ENCODE data around the gene TFAP2B. TPM values are rescaled to one million over a fixed set of nuclear protein-coding genes. Genes with fewer than 3 reads are reported as not detected.

Gene TFAP2B
- total RNA-seq, 1 experiment from 2014 or later, result not detected

GRCh38 chr6:50853939-50854338 is 35.3 kb downstream of the TFAP2B start:
- H3K27ac ChIP-seq (ENCODE audit: low read length), result no peak overlapping the region
- H3K9me3 ChIP-seq (ENCODE audit: low read length), result peaks cover 7% of the 10 kb centered on the region

DNA sequence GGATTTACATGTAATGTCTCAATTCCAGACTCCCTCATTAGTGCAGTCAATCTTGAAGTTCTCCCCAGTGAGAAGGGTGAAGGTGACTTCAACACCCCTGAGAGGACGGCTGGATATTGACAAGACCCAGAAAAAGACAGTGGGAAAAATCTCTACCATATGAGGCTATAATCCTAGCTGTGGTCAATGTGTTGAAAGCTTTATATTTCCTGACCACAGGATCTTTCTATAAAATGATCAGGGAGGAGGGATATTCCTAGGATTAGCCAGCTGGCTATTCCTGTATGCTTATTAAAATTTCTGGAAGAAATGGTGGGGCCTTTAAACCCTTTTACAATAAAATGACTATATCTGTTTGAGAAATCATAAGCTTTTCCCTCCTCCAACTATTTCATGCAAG is 43.0 kb downstream of the TFAP2B start:
- H3K4me2 ChIP-seq (ENCODE audit: low read depth, low read length, poor library complexity, severe bottlenecking), result no peak overlapping the region
- H3K36me3 ChIP-seq (ENCODE audit: insufficient read depth, low read length), result no peaks in the 10 kb centered on the region
- H3K4me1 ChIP-seq (ENCODE audit: low read length), result no peaks in the 10 kb centered on the region
- H3K79me2 ChIP-seq (ENCODE audit: low read length), result no peaks in the 10 kb centered on the region
- no peak for DNase-seq
- no peaks in the 10 kb centered on the region; the same call in 1 of the 2 replicates for H3K9me3 ChIP-seq (ENCODE audit: low read length)
- no peaks in the 10 kb centered on the region for H3K9me2 ChIP-seq (replicated peaks; ENCODE audit: insufficient read depth, low read length)
- no peaks in the 10 kb centered on the region for H4K20me1 ChIP-seq (ENCODE audit: insufficient read depth, low read depth, low read length)
- H2AFZ ChIP-seq (ENCODE audit: low read length), result no peak overlapping the region
- no peak overlapping the region for H3K27ac ChIP-seq (ENCODE audit: low read length)
- no peak overlapping the region for H3K9ac ChIP-seq (ENCODE audit: low read length)
- no peaks in the 10 kb centered on the region for H3K27me3 ChIP-seq (ENCODE audit: low read length)
- no peak overlapping the region for H3K4me3 ChIP-seq (ENCODE audit: low read length)

More at GRCh38 chr6:50853939-50854338, 35.3 kb downstream of the TFAP2B start:
- Histone ChIP-seq H3K79me2 (ENCODE audit: low read length) (no peaks in the 10 kb centered on the region), H4K20me1 (ENCODE audit: insufficient read depth, low read depth, low read length) (no peaks in the 10 kb centered on the region), H3K9me2 (replicated peaks; ENCODE audit: insufficient read depth, low read length) (no peaks in the 10 kb centered on the region), H3K27me3 (ENCODE audit: low read length) (no peaks in the 10 kb centered on the region), H3K36me3 (ENCODE audit: insufficient read depth, low read length) (no peaks in the 10 kb centered on the region), H3K4me2 (ENCODE audit: low read depth, low read length, poor library complexity, severe bottlenecking) (no peak overlapping the region), H3K4me1 (ENCODE audit: low read length) (no peaks in the 10 kb centered on the region), H3K9ac (ENCODE audit: low read length) (no peak overlapping the region), H2AFZ (ENCODE audit: low read length) (no peak overlapping the region), H3K4me3 (ENCODE audit: low read length) (no peak overlapping the region)
- DNase-seq, result no peak

GRCh38 chr6:50862176-50862575 is 43.5 kb downstream of the TFAP2B start:
- Histone ChIP-seq H3K9me2 (replicated peaks; ENCODE audit: insufficient read depth, low read length) (no peaks in the 10 kb centered on the region), H3K9ac (ENCODE audit: low read length) (no peak overlapping the region), H3K27me3 (ENCODE audit: low read length) (no peaks in the 10 kb centered on the region), H3K4me2 (ENCODE audit: low read depth, low read length, poor library complexity, severe bottlenecking) (no peak overlapping the region), H3K36me3 (ENCODE audit: insufficient read depth, low read length) (no peaks in the 10 kb centered on the region), H3K27ac (ENCODE audit: low read length) (no peak overlapping the region), H3K4me1 (ENCODE audit: low read length) (no peaks in the 10 kb centered on the region), H4K20me1 (ENCODE audit: insufficient read depth, low read depth, low read length) (no peaks in the 10 kb centered on the region), H2AFZ (ENCODE audit: low read length) (no peak overlapping the region), H3K79me2 (ENCODE audit: low read length) (no peaks in the 10 kb centered on the region), H3K9me3 (ENCODE audit: low read length) (no peaks in the 10 kb centered on the region; the same call in 1 of the 2 replicates), H3K4me3 (ENCODE audit: low read length) (no peak overlapping the region)
- no peak for DNase-seq

DNA sequence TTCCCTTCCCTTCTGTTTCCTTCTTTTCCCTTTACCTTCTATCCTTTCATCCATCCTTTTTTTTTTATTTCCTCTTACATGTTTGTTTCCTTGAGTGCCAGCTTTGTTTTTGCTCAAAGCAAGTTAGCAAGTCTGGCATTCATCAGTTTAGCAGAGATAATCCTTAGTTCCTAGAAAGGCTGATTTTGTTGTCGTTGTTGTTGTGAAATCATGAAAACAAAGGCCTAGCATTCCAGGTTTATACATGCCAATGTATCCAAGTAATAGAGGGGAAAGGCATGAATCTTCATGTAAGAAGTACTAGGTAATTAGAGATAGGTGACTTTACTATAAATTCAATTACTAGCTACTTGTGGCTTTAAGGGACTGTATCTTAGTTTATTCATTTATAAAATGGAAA is 45.9 kb downstream of the TFAP2B start:
- H3K27me3 ChIP-seq (ENCODE audit: low read length), result no peaks in the 10 kb centered on the region
- no peak overlapping the region for H2AFZ ChIP-seq (ENCODE audit: low read length)
- H3K79me2 ChIP-seq (ENCODE audit: low read length), result no peaks in the 10 kb centered on the region
- H3K4me2 ChIP-seq (ENCODE audit: low read depth, low read length, poor library complexity, severe bottlenecking), result no peak overlapping the region
- no peak overlapping the region for H3K4me3 ChIP-seq (ENCODE audit: low read length)
- no peak for DNase-seq
- H3K9me3 ChIP-seq (ENCODE audit: low read length), result no peaks in the 10 kb centered on the region; the same call in 1 of the 2 replicates
- H3K9me2 ChIP-seq (replicated peaks; ENCODE audit: insufficient read depth, low read length), result no peaks in the 10 kb centered on the region
- no peaks in the 10 kb centered on the region for H4K20me1 ChIP-seq (ENCODE audit: insufficient read depth, low read depth, low read length)
- H3K27ac ChIP-seq (ENCODE audit: low read length), result no peak overlapping the region
- no peaks in the 10 kb centered on the region for H3K36me3 ChIP-seq (ENCODE audit: insufficient read depth, low read length)
- no peak overlapping the region for H3K9ac ChIP-seq (ENCODE audit: low read length)
- H3K4me1 ChIP-seq (ENCODE audit: low read length), result no peaks in the 10 kb centered on the region

DNA sequence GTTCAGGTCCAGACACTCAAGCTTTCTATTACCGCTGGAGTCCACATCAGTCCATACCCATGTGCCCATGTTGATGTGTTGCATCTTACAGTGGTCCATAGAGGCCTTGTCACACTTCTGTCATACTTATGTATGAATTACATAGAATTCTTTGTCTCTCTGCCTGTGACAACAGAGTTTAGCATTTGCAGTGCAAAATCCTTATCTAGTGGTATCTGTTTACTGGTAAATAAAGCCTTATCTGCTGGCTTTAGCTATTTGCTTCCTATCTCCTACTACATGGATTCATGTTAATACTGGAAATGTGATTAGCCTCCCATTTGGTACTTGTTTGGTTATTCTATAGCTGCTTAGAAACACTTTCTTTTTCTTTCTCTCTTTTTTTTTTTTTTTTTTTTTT is 49.8 kb downstream of the TFAP2B start:
- no peak overlapping the region for H3K4me2 ChIP-seq (ENCODE audit: low read depth, low read length, poor library complexity, severe bottlenecking)
- no peak for DNase-seq
- H3K9me2 ChIP-seq (replicated peaks; ENCODE audit: insufficient read depth, low read length), result no peaks in the 10 kb centered on the region
- H3K27me3 ChIP-seq (ENCODE audit: low read length), result no peaks in the 10 kb centered on the region
- no peaks in the 10 kb centered on the region for H4K20me1 ChIP-seq (ENCODE audit: insufficient read depth, low read depth, low read length)
- no peak overlapping the region for H3K9ac ChIP-seq (ENCODE audit: low read length)
- H3K27ac ChIP-seq (ENCODE audit: low read length), result no peak overlapping the region
- no peak overlapping the region for H3K4me3 ChIP-seq (ENCODE audit: low read length)
- no peaks in the 10 kb centered on the region for H3K4me1 ChIP-seq (ENCODE audit: low read length)
- H3K36me3 ChIP-seq (ENCODE audit: insufficient read depth, low read length), result no peaks in the 10 kb centered on the region
- H2AFZ ChIP-seq (ENCODE audit: low read length), result no peak overlapping the region
- no peaks in the 10 kb centered on the region; the same call in 1 of the 2 replicates for H3K9me3 ChIP-seq (ENCODE audit: low read length)
- H3K79me2 ChIP-seq (ENCODE audit: low read length), result no peaks in the 10 kb centered on the region

DNA sequence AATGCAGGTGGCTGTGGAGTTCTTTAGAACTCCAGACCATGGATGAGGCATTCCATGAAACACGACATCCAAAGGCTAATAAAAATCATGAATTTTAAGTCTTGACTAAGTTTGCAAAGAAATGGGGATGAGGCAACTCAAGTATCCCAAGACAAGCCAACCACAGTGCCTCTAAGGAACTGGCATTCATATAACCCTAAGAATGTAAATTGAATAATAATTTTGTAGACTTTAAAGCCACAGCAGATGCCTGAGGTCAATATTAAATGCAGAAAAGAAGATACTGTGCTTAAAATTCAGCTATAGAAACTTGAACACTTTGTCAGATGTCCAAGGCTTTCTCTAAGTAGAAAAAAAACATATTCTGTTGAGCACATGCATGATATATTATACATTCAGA is 54.5 kb downstream of the TFAP2B start:
- H4K20me1 ChIP-seq (ENCODE audit: insufficient read depth, low read depth, low read length), result no peaks in the 10 kb centered on the region
- H3K4me3 ChIP-seq (ENCODE audit: low read length), result no peak overlapping the region
- H3K27ac ChIP-seq (ENCODE audit: low read length), result no peak overlapping the region
- H2AFZ ChIP-seq (ENCODE audit: low read length), result no peak overlapping the region
- H3K4me2 ChIP-seq (ENCODE audit: low read depth, low read length, poor library complexity, severe bottlenecking), result no peak overlapping the region
- H3K4me1 ChIP-seq (ENCODE audit: low read length), result no peaks in the 10 kb centered on the region
- no peak overlapping the region for H3K9ac ChIP-seq (ENCODE audit: low read length)
- H3K79me2 ChIP-seq (ENCODE audit: low read length), result no peaks in the 10 kb centered on the region
- no peak for DNase-seq
- H3K9me3 ChIP-seq (ENCODE audit: low read length), result no peaks in the 10 kb centered on the region; the same call in 1 of the 2 replicates
- H3K27me3 ChIP-seq (ENCODE audit: low read length), result no peaks in the 10 kb centered on the region
- no peaks in the 10 kb centered on the region for H3K9me2 ChIP-seq (replicated peaks; ENCODE audit: insufficient read depth, low read length)
- no peaks in the 10 kb centered on the region for H3K36me3 ChIP-seq (ENCODE audit: insufficient read depth, low read length)

- Histone ChIP-seq H2AFZ (ENCODE audit: low read length) (no peak overlapping the region), H3K9me3 (ENCODE audit: low read length) (no peaks in the 10 kb centered on the region), H3K9me2 (replicated peaks; ENCODE audit: insufficient read depth, low read length) (no peaks in the 10 kb centered on the region), H3K79me2 (ENCODE audit: low read length) (no peaks in the 10 kb centered on the region), H3K4me1 (ENCODE audit: low read length) (no peaks in the 10 kb centered on the region), H3K4me2 (ENCODE audit: low read depth, low read length, poor library complexity, severe bottlenecking) (no peak overlapping the region), H3K36me3 (ENCODE audit: insufficient read depth, low read length) (no peaks in the 10 kb centered on the region), H3K27ac (ENCODE audit: low read length) (no peak overlapping the region), H4K20me1 (ENCODE audit: insufficient read depth, low read depth, low read length) (no peaks in the 10 kb centered on the region), H3K4me3 (ENCODE audit: low read length) (no peak overlapping the region), H3K9ac (ENCODE audit: low read length) (no peak overlapping the region), H3K27me3 (ENCODE audit: low read length) (no peaks in the 10 kb centered on the region)
- DNase-seq, result no peak
Observed at GRCh38 chr6:50884364-50884763, 65.7 kb downstream of the TFAP2B start.

DNA sequence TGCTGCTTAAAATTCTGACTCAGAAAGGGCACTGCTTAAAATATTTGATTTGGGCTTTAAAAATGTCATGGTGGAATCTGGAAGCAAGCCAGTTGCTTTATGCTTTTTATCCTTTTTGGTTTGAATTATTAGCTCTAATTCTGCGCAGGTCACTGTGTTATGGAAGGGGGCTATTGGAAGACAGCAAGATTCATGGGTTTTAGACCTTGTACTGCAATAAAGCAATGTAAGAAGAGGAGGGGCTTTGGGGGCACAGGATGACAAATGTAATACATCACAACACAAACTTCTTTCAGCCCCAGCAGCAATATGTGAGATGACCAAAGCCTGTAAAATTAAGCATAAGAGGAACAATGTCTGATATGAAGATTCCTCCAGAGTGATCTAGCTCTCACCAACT is 68.4 kb downstream of the TFAP2B start:
- no peak for DNase-seq
- Histone ChIP-seq H2AFZ (ENCODE audit: low read length) (no peak overlapping the region), H3K27me3 (ENCODE audit: low read length) (no peaks in the 10 kb centered on the region), H3K79me2 (ENCODE audit: low read length) (no peaks in the 10 kb centered on the region), H3K4me3 (ENCODE audit: low read length) (no peak overlapping the region), H3K27ac (ENCODE audit: low read length) (no peak overlapping the region), H4K20me1 (ENCODE audit: insufficient read depth, low read depth, low read length) (no peaks in the 10 kb centered on the region), H3K4me2 (ENCODE audit: low read depth, low read length, poor library complexity, severe bottlenecking) (no peak overlapping the region), H3K4me1 (ENCODE audit: low read length) (no peaks in the 10 kb centered on the region), H3K9me2 (replicated peaks; ENCODE audit: insufficient read depth, low read length) (no peaks in the 10 kb centered on the region), H3K9me3 (ENCODE audit: low read length) (no peaks in the 10 kb centered on the region), H3K36me3 (ENCODE audit: insufficient read depth, low read length) (no peaks in the 10 kb centered on the region), H3K9ac (ENCODE audit: low read length) (no peak overlapping the region)

DNA sequence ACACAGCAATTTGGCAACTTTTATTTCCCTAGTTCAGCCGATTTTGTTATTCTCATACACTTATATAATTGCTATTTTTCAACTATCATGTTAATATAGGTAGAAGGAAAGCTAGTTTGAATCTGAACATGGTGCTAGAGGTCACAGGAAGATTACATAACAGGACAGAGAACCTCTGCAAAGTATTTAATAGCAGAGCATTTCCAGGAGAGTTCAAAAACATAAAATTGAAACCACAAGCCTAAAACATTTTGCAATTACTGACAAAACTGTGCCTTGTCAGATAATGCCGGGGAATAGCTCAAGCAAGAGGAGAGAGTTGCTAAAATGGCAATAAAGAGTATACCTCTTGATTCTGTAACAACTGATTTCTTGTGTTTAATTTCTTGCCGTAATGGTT is 70.8 kb downstream of the TFAP2B start:
- Histone ChIP-seq H3K27me3 (ENCODE audit: low read length) (no peaks in the 10 kb centered on the region), H3K9me2 (replicated peaks; ENCODE audit: insufficient read depth, low read length) (no peaks in the 10 kb centered on the region), H3K9me3 (ENCODE audit: low read length) (no peaks in the 10 kb centered on the region), H3K79me2 (ENCODE audit: low read length) (no peaks in the 10 kb centered on the region), H3K36me3 (ENCODE audit: insufficient read depth, low read length) (no peaks in the 10 kb centered on the region), H3K27ac (ENCODE audit: low read length) (no peak overlapping the region), H3K4me3 (ENCODE audit: low read length) (no peak overlapping the region), H3K4me1 (ENCODE audit: low read length) (no peaks in the 10 kb centered on the region), H4K20me1 (ENCODE audit: insufficient read depth, low read depth, low read length) (no peaks in the 10 kb centered on the region), H3K9ac (ENCODE audit: low read length) (no peak overlapping the region), H3K4me2 (ENCODE audit: low read depth, low read length, poor library complexity, severe bottlenecking) (no peak overlapping the region), H2AFZ (ENCODE audit: low read length) (no peak overlapping the region)
- DNase-seq, result no peak
